ENCODE measurements around the gene SNAPIN.

SNAPIN gene

GRCh38 chr1:153616917-153617311 is 41.6 kb upstream of the SNAPIN start:
- Mint-ChIP-seq H3K27ac (no peak overlapping the region), H3K4me1 (ENCODE audit: low read depth) (peaks cover 5% of the 10 kb centered on the region), H3K36me3 (ENCODE audit: low read depth) (no peaks in the 10 kb centered on the region), H3K27me3 (ENCODE audit: low read depth) (no peaks in the 10 kb centered on the region), H3K9me3 (no peaks in the 10 kb centered on the region), H3K4me3 (no peak overlapping the region)

- Mint-ChIP-seq H3K27me3 (ENCODE audit: low read depth) (no peaks in the 10 kb centered on the region), H3K9me3 (no peaks in the 10 kb centered on the region), H3K36me3 (ENCODE audit: low read depth) (no peaks in the 10 kb centered on the region), H3K27ac (no peak overlapping the region), H3K4me3 (no peak overlapping the region), H3K4me1 (ENCODE audit: low read depth) (peaks cover 5% of the 10 kb centered on the region)
These were observed 40.8 kb upstream of the SNAPIN start for GRCh38 chr1:153617663-153618062.

- no peak overlapping the region for H3K4me3 Mint-ChIP-seq
- no peaks in the 10 kb centered on the region for H3K36me3 Mint-ChIP-seq (ENCODE audit: low read depth)
- H3K9me3 Mint-ChIP-seq = no peaks in the 10 kb centered on the region
- H3K27ac Mint-ChIP-seq = no peak overlapping the region
- H3K4me1 Mint-ChIP-seq (ENCODE audit: low read depth) = peaks cover 5% of the 10 kb centered on the region
- no peaks in the 10 kb centered on the region for H3K27me3 Mint-ChIP-seq (ENCODE audit: low read depth)
These were observed 39.3 kb upstream of the SNAPIN start for GRCh38 chr1:153619171-153619570.

- Mint-ChIP-seq H3K9me3 (no peaks in the 10 kb centered on the region), H3K27me3 (ENCODE audit: low read depth) (no peaks in the 10 kb centered on the region), H3K4me3 (no peak overlapping the region), H3K36me3 (ENCODE audit: low read depth) (no peaks in the 10 kb centered on the region), H3K4me1 (ENCODE audit: low read depth) (no peaks in the 10 kb centered on the region), H3K27ac (no peak overlapping the region)
These were observed 35.4 kb upstream of the SNAPIN start for GRCh38 chr1:153623101-153623500.

- no peak overlapping the region for H3K27ac Mint-ChIP-seq
- H3K4me3 Mint-ChIP-seq = no peak overlapping the region
- H3K4me1 Mint-ChIP-seq (ENCODE audit: low read depth) = no peaks in the 10 kb centered on the region
- H3K9me3 Mint-ChIP-seq = no peaks in the 10 kb centered on the region
- no peaks in the 10 kb centered on the region for H3K27me3 Mint-ChIP-seq (ENCODE audit: low read depth)
- no peaks in the 10 kb centered on the region for H3K36me3 Mint-ChIP-seq (ENCODE audit: low read depth)
These were observed 33.4 kb upstream of the SNAPIN start for GRCh38 chr1:153624965-153625611.

- Mint-ChIP-seq H3K27ac (no peak overlapping the region), H3K36me3 (ENCODE audit: low read depth) (no peaks in the 10 kb centered on the region), H3K4me1 (ENCODE audit: low read depth) (peaks cover 2% of the 10 kb centered on the region), H3K9me3 (no peaks in the 10 kb centered on the region), H3K4me3 (no peak overlapping the region), H3K27me3 (ENCODE audit: low read depth) (no peaks in the 10 kb centered on the region)
These were observed 32.0 kb upstream of the SNAPIN start for GRCh38 chr1:153626477-153626903.

GRCh38 chr1:153626904-153627714 is 31.4 kb upstream of the SNAPIN start, which contains the start of gene S100A13:
TSS of gene S100A13 (minus strand) at chr1:153627505. CDS start at chr1:153626472, 1,033 bp downstream.
- H3K27ac Mint-ChIP-seq = no peak within 1 kb of the TSS
- H3K4me1 Mint-ChIP-seq (ENCODE audit: low read depth) = peaks cover 4% of the 10 kb centered on the region
- no peak within 1 kb of the TSS for H3K4me3 Mint-ChIP-seq
- H3K36me3 Mint-ChIP-seq (ENCODE audit: low read depth) = no peaks in the 10 kb centered on the region
- H3K9me3 Mint-ChIP-seq = no peaks in the 10 kb centered on the region
- no peaks in the 10 kb centered on the region for H3K27me3 Mint-ChIP-seq (ENCODE audit: low read depth)

- no peaks in the 10 kb centered on the region for H3K27me3 Mint-ChIP-seq (ENCODE audit: low read depth)
- H3K27ac Mint-ChIP-seq = no peak within 1 kb of the TSS
- no peaks in the 10 kb centered on the region for H3K9me3 Mint-ChIP-seq
- no peak within 1 kb of the TSS for H3K4me3 Mint-ChIP-seq
- H3K4me1 Mint-ChIP-seq (ENCODE audit: low read depth) = peaks cover 8% of the 10 kb centered on the region
- H3K36me3 Mint-ChIP-seq (ENCODE audit: low read depth) = no peaks in the 10 kb centered on the region
These were observed 30.5 kb upstream of the SNAPIN start, which contains the start of gene S100A1 for GRCh38 chr1:153627715-153628626. TSS of gene S100A1 (plus strand) at chr1:153628434. CDS start at chr1:153630522, 2,088 bp downstream.

GRCh38 chr1:153628638-153629342 is 29.7 kb upstream of the SNAPIN start:
- Mint-ChIP-seq H3K27ac (no peak overlapping the region), H3K9me3 (no peaks in the 10 kb centered on the region), H3K27me3 (ENCODE audit: low read depth) (no peaks in the 10 kb centered on the region), H3K4me1 (ENCODE audit: low read depth) (peaks cover 12% of the 10 kb centered on the region), H3K36me3 (ENCODE audit: low read depth) (no peaks in the 10 kb centered on the region), H3K4me3 (no peak overlapping the region)

- Mint-ChIP-seq H3K36me3 (ENCODE audit: low read depth) (peaks cover 2% of the 10 kb centered on the region), H3K9me3 (no peaks in the 10 kb centered on the region), H3K4me3 (no peak overlapping the region), H3K4me1 (ENCODE audit: low read depth) (peaks cover 12% of the 10 kb centered on the region), H3K27ac (no peak overlapping the region), H3K27me3 (ENCODE audit: low read depth) (no peaks in the 10 kb centered on the region)
These were observed 29.2 kb upstream of the SNAPIN start for GRCh38 chr1:153629343-153629665.

- no peaks in the 10 kb centered on the region for H3K27me3 Mint-ChIP-seq (ENCODE audit: low read depth)
- no peak overlapping the region for H3K4me3 Mint-ChIP-seq
- H3K4me1 Mint-ChIP-seq (ENCODE audit: low read depth) = peaks cover 12% of the 10 kb centered on the region
- no peaks in the 10 kb centered on the region for H3K9me3 Mint-ChIP-seq
- no peak overlapping the region for H3K27ac Mint-ChIP-seq
- peaks cover 6% of the 10 kb centered on the region for H3K36me3 Mint-ChIP-seq (ENCODE audit: low read depth)
These were observed 28.5 kb upstream of the SNAPIN start for GRCh38 chr1:153629971-153630370.

- no peaks in the 10 kb centered on the region for H3K9me3 Mint-ChIP-seq
- no peak overlapping the region for H3K4me3 Mint-ChIP-seq
- H3K27ac Mint-ChIP-seq = no peak overlapping the region
- H3K4me1 Mint-ChIP-seq (ENCODE audit: low read depth) = peaks cover 12% of the 10 kb centered on the region
- H3K27me3 Mint-ChIP-seq (ENCODE audit: low read depth) = no peaks in the 10 kb centered on the region
- H3K36me3 Mint-ChIP-seq (ENCODE audit: low read depth) = peaks cover 6% of the 10 kb centered on the region
These were observed 28.1 kb upstream of the SNAPIN start for GRCh38 chr1:153630384-153630783.

GRCh38 chr1:153631047-153632022 is 27.2 kb upstream of the SNAPIN start:
- H3K36me3 Mint-ChIP-seq (ENCODE audit: low read depth) = peaks cover 6% of the 10 kb centered on the region
- H3K27me3 Mint-ChIP-seq (ENCODE audit: low read depth) = no peaks in the 10 kb centered on the region
- no peak overlapping the region for H3K27ac Mint-ChIP-seq
- no peaks in the 10 kb centered on the region for H3K9me3 Mint-ChIP-seq
- H3K4me1 Mint-ChIP-seq (ENCODE audit: low read depth) = peaks cover 12% of the 10 kb centered on the region
- H3K4me3 Mint-ChIP-seq = no peak overlapping the region

Data from T-helper 1 cell treated with Interleukin-12 subunit alpha and Interleukin-12 subunit beta and Interleukin-4 antibody, amounts not matched to agents 30 μg/mL and 1 μg/mL, for 36 hours (primary cell).